DOHH2 (cell line): ENCODE data around the gene MICAL2.

Source experiments
- CTCF ChIP-seq: fragments of 200-600 bp; sonication (generic); IDR thresholded peaks from one replicate; pipeline ENCODE4 v1.5.1; 2014; ENCODE audit warnings: antibody characterized with exemption, mild to moderate bottlenecking, low read depth, low read length; ENCODE audit not compliant: poor library complexity, severe bottlenecking
- EZH2phosphoT487 ChIP-seq: fragments of 200-600 bp; sonication (generic); IDR thresholded peaks from 2 replicates; pipeline ENCODE4 v1.6.1; 2017; ENCODE audit warnings: borderline replicate concordance, mild to moderate bottlenecking, antibody characterized with exemption, low read length, moderate library complexity, mixed read lengths

GRCh38 chr11:12204506-12204905 is 94.1 kb downstream of the MICAL2 start:
- TF ChIP-seq CTCF (no peak), EZH2phosphoT487 (no peak)
